ENCODE data around the gene VASP.

DNA sequence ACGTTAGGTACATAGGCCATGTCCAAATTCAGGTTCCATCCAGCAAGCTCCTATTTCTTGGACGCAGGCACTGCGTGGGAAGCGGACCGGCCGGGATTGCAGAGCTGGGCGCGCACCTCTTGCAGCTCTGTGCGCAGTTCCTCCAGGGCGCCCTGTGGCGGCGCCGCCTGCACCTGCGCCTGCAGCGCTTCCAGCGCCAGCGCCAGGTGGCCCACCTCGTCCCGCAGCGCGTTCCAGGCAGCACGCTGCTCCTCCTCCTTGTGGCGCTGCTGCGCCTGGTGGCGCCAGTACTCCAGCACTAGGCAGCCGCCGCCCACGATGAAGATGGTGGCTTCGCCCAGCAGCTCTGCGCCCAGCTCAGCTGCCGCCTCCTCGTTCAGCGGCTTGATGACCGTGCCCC is 46.2 kb downstream of the VASP start:
- TF ChIP-seq, protein P1, sequence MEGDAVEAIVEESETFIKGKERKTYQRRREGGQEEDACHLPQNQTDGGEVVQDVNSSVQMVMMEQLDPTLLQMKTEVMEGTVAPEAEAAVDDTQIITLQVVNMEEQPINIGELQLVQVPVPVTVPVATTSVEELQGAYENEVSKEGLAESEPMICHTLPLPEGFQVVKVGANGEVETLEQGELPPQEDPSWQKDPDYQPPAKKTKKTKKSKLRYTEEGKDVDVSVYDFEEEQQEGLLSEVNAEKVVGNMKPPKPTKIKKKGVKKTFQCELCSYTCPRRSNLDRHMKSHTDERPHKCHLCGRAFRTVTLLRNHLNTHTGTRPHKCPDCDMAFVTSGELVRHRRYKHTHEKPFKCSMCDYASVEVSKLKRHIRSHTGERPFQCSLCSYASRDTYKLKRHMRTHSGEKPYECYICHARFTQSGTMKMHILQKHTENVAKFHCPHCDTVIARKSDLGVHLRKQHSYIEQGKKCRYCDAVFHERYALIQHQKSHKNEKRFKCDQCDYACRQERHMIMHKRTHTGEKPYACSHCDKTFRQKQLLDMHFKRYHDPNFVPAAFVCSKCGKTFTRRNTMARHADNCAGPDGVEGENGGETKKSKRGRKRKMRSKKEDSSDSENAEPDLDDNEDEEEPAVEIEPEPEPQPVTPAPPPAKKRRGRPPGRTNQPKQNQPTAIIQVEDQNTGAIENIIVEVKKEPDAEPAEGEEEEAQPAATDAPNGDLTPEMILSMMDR (IDR thresholded peaks at IDR 0.05): peak in 3 of 6 experiments; percentile 27 to 46 (median 42)
- no peak for TF ChIP-seq POLR2A (IDR thresholded peaks at IDR 0.05)

Measured in esophagus squamous epithelium (tissue), 4 donors.